NCI-H1930 (cell line): ENCODE results near the gene KMT2A.
"Not testable (repeated sequence)": the region's sequence is repeated elsewhere in the genome, so short reads cannot be mapped to it uniquely, and the experiment has no call there.

ENCODE experiments used
- DNase-seq, 2 experiments: peaks; one replicate each; lab custom pipeline; 2025; lab: John Stamatoyannopoulos, UW

KMT2A gene

DNA sequence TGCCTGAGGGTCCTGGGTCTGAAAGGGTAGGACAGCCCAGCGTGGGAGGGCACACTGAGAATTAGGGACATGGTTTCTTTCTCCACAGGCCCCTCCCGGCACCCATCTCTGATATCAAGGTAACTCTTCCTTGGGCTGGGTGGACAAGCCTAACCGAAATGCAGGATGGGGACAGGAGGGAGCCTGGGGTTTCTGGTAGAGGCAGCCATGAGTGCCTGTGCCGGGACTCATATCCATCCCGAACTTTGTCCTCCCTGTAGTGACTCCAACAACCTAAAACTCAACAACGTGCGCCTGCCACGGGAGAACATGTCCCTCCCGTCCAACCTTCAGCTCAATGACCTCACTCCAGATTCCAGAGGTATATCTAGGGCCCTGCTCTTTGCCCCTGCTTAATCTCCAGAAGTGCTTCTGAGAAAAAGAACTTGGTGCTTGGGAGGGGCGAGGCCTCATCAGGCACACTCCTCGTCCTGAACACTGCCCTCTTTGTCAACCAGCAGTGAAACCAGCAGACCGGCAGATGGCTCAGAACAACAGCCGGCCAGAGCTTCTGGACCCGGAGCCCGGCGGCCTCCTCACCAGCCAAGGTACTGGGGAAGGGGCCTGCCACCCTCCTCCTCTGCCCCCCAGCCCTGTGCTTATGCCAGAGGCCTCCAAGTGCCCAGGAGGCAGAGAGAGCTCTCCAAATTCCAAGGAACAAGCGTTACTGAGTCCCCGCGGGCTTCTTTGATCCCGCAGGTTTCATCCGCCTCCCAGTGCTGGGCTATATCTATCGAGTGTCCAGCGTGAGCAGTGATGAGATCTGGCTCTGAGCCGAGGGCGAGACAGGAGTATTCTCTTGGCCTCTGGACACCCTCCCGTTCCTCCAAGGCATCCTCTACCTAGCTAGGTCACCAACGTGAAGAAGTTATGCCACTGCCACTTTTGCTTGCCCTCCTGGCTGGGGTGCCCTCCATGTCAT lies 97.8 kb downstream of the KMT2A start:
- no peak for DNase-seq

DNA sequence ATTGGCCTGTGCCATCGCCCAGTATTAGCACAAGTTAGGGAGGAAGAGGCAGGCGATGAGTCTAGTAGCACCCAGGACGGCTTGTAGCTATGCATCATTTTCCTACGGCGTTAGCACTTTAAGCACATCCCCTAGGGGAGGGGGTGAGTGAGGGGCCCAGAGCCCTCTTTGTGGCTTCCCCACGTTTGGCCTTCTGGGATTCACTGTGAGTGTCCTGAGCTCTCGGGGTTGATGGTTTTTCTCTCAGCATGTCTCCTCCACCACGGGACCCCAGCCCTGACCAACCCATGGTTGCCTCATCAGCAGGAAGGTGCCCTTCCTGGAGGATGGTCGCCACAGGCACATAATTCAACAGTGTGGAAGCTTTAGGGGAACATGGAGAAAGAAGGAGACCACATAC lies 99.0 kb downstream of the KMT2A start:
- DNase-seq: no peak

DNA sequence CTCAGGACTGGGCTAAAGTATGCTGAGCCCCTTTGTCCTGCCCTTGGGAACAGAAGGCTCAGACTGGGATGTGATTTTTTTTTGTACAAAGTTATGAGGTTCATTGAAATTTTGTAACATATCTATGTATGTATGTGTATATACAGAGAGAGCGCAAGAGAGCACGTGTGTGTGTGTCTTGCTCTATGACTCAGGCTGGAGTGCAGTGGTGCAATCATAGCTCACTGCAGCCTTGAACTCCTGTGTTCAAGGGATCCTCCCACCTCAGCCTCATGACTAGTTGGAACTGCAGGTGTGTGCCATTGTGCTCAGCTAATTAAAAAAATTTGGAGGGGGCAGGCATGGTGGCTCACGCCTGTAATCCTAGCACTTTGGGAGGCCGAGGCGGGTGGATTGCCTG lies 100.4 kb downstream of the KMT2A start:
- no peak for DNase-seq

DNA sequence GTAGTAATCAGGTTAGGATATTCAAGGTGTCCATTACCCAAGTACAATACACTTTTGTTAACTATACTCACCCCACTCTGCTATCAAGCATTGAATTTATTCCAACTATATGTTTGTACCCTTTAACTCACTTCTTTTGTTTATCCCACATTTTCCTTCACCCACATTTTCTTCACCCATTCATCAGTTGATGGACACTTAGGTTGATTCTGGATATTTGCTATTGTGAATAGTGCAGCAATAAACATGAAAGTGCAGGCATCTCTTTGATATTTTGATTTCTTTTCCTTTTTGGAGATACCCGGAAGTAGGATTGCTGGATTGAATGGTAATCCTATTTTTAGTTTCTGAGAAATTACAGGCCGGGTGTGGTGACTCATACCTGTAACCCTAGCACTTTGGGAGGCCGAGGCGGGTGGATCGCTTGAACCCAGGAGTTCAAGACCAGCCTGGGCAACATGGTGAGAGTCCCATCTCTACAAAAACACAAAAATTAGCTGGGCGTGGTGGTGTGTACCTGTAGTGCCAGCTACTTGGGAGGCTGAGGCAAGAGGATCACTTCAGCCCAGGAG lies 101.2 kb downstream of the KMT2A start:
- no peak for DNase-seq

DNA sequence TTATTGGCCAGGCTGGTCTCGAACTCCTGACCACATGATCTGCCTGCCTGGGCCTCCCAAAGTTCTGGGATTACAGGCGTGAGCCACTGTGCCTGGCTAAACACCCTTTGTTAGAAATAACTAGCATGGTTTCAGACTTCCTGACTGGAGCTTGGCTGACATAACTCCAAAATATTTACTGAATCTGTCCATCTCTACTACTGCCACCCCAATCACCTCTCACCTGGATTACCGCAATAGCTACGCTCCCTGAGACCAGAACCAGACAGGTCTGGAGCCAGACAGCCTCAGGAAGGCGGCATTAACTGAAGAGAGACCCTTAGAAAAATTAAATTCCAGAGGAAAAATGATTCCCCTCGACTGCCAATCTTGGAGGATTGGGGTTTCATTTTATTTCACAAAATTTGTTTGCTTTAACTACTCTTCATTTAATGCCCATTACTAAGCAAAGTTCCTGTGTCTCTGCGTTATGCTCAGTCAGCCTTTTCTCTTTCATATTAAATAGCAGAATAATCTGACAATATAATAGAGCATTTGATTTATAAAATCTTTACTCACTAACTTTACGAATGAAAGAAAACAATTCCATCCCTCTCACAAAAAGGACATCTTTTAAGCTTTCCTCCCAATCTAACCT lies 107.8 kb downstream of the KMT2A start:
- DNase-seq: no peak

DNA sequence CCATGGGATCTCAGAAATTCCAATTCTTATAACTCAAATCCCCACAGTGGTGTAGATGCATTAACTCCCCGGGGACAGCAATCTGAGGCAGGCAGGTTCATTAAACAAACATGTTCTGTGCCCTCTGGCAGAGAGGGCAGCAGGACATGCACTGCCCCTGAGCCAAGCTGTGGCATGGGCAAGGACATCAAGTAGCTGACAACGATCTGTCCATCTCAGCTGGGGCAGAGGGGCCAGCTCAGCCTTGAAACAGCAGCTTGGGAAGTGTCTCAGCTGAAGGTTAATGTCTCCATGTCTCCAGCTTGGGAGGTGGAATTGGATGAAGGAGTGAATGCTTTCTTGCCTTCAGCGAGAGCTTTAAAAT lies 108.3 kb downstream of the KMT2A start:
- DNase-seq: no peak

DNA sequence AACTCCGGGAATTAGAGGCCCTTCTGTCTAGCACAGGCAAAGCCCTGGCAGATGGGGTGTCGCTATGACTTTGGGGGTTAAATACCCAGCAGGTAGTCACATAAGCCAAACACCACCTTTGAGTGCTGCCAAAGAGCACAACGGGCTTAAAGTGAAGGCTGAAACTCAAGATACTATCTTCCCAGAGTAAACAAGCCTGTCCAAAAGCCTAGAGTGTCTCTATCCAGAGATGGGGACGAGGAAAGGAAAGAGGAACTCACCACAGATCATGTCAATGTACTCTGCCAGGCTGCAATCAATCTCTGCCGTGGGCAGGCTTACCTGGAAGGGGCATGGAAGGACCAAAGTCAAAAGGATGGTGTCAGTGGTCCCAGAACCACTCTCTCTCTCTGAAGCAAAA lies 109.2 kb downstream of the KMT2A start:
- DNase-seq: no peak

DNA sequence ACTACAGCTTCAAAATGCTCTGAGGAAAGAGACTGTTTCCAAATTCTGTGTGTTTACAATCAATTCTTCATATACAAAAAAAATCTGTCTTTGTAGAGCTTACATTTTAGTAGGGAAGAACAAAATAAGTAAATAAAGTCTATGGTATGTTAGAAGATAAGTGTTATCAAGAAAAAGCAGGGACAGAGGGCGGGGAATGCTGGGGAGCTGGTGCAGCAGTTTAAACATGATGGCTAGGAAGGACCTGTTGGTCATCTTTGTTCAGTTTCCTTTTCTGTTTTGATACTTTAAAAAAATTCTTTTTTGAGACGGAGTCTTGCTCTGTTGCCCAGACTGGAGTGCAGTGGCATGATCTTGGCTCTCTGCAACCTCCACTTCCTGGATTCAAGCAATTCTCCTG lies 110.8 kb downstream of the KMT2A start:
- no peak for DNase-seq

DNA sequence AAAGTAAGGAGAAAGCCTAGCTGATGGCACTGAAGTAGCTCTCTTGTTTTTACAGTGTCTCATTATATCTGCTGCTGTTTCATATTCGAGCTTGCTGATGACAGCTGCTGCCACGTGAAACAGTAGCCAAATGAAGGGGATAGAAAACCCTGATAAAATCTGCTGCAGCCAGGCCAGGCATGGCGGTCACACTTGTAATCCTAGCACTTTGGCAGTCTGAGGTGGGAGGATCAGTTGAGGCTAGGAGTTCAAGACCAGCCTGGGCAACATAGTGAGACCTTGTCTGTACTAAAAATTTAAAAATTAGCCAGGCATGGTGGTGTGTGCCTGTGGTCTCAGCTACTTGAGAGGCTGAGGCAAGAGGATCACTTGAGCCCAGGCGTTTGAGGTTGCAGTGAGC lies 116.0 kb downstream of the KMT2A start:
- DNase-seq: no peak

DNA sequence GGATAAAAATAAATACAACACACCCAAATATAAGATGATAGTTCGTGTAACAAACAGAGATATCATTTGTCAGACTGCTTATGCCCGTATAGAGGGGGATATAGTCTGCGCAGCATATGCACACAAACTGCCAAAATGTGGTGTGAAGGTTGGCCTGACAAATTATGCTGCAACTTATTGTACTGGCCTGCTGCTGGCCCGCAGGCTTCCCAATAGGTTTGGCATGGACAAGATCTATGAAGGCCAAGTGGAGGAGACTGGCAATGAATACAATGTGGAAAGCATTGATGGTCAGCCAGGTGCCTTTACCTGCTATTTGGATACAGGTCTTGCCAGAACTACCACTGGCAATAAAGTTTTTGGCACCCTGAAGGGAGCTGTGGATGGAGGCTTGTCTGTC lies 124.5 kb downstream of the KMT2A start:
- no peak for DNase-seq

DNA sequence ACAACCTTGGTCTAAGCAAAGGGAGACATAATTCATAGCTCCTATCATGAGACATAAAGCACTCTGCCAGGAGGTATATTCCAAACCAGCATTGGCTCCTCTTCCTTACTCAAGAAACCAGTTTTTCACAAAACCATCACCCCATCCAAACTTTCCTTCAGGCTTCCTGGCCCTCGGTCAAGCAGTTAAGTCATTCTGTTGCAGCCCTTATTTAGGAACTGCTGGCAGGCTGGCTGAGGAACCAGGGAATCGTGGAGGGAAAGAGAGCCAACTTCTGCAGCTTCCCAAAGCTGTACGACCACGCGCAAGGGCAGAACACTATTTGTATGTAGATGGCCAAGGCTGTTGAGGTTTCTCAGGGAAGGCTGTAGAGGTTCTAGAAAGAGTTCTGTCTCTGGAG lies 128.8 kb downstream of the KMT2A start:
- no peak for DNase-seq

DNA sequence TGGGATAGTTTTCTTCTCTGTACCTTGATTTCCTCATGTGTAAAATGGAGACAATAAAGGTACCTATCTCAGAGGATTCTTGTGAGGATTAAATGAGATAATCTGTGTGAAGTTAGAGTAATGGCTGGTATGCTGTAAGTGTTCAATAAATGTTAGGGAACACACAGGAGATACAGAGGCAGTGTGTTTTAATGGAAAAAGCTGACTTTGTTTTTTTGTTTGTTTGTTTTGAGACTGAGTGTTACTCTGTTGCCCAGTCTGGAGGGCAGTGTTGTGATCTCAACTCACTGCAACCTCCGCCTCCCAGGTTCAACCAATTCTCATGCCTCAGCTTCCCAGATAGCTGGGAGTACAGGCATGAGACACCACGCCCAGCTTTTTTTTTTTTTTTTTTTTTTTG lies 133.4 kb downstream of the KMT2A start:
- no peak for DNase-seq

DNA sequence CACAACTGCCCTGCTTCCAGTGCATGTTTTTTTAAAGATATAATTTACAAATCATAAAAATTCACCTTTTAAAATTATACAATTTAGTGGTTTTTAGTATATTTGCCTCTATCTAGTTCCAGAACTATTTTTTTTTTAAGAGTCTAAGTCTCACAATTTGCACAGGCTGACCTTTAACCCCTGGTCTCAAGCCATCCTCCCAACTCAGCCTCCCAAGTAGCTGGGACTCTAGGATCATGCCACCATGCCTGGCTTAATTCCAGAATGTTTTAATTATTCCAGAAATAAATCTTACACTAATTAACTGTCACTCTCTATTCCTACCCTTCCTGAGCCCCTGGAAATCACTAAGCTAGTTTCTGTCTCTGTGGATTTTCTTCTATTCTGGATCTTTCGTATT lies 134.5 kb downstream of the KMT2A start:
- DNase-seq: no peak

DNA sequence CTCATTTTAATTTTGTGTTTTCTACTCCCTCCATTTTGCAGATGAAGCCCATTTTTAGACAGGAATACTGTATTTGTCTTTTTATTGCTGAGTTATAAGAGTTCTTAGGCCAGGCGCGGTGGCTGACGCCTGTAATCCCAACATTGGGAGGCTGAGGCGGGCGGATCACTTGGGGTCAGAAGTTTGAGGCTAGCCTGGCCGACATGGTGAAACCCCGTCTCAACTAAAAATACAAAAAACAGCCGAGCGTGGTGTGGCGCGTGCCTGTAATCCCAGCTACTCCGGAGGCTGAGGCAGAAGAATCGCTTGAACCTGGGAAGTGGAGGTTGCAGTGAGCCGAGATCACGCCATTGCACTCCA lies 135.4 kb downstream of the KMT2A start:
- not testable (repeated sequence) for DNase-seq

DNA sequence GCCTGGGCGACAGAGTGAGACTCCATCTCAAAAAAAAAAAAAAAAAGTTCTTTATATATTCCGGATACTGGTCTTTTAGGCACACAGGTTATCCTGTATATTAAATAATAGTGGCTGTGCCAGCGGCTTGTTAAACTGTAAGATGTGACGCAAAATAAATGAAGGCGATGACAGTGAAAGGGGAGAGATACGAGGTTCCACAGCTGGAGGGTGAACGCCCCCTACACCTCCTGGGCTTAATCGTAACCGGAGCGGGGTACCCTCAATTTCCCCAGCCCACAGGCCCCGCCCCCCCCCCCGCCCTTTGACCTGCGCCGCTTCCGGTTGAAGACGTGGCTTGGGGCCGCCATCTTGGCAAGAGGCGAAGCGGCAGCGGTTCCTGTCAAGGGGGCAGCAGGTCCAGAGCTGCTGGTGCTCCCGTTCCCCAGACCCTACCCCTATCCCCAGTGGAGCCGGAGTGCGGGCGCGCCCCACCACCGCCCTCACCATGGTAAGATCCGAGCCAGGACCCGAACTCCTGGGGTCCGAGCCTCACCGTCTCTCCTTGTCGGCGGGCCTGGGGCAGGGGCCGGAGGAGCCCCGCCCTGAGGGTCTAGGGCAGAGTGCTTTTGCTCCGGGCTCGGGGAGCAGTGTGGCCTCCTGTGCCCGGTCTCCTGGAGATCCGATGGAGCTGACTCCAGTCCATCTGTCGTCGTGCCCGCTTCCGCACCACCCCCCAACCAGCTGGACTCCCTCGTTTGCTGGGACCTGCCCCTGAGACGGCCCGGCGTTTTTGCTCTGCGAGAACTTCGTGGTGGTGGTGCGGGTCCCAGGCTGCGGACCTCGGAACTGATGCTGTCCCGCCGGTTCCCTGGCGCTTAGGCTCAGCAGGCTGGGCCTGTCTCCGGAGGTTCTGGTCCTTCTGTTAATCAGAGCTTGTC lies 136.0 kb downstream of the KMT2A start, which contains the start of gene ARCN1:
ARCN1 (plus strand) TSS at position 349 of the 920 bp plus-strand sequence; CDS start at position 488, 139 bp downstream.
- DNase-seq: peak; percentile 66 to 71

DNA sequence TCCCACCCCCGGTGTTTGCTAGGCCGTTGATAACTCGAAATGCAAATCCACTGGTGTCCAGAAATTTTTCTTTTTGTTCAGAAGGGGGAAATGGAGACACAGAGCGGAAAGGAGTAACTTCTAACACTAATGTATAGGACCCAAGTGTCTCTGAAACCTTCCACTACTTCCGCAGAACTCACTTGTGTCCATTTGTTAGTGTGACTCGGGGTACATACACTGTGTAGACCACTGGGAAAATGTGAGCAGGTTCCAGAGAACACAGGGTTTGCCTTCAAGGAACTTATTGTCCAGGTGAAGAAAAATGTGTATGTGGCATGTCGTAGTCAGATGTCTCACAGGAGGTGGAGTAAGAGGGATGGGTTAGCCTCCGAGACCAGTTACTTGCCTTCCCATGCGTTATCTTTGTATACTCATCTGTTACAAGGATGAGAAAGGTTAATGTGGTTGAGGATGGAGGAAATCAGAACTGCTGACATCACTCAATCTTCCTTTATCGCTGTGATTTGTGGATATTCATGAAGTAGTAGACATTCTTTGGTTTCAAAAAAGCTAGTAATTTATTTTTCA lies 136.8 kb downstream of the KMT2A start:
- no peak for DNase-seq

DNA sequence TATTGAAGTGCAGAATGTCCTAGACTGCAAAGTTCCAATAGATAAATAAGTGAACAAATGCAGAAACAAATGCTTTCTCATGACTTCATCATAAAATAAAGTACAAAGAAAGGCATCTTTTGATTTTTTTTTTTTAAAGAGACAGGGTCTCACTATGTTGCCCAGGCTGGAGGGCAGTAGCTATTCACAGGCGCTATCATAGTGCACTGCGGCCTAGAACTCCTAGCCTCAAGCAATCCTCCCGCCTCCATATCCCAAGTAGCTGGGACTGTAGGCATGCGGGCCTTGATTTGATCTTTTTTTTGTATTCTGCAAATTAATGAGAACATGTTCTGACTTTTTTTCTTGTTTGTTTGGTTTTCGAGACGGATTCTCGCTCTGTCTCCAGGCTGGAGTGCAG lies 138.3 kb downstream of the KMT2A start:
- DNase-seq: no peak
